HG03442 (cell line): Measurements from ENCODE around the gene NINL.
"Not testable (repeated sequence)": the region's sequence is repeated elsewhere in the genome, so short reads cannot be mapped to it uniquely, and the experiment has no call there.

Experiments used
- ATAC-seq: cut with Tn5 transposase; IDR thresholded peaks from one replicate; pipeline ENCODE4 v1.9.1; 2021; ENCODE audit warnings: mild to moderate bottlenecking, moderate library complexity; ENCODE audit not compliant: unreplicated experiment

The NINL gene

DNA sequence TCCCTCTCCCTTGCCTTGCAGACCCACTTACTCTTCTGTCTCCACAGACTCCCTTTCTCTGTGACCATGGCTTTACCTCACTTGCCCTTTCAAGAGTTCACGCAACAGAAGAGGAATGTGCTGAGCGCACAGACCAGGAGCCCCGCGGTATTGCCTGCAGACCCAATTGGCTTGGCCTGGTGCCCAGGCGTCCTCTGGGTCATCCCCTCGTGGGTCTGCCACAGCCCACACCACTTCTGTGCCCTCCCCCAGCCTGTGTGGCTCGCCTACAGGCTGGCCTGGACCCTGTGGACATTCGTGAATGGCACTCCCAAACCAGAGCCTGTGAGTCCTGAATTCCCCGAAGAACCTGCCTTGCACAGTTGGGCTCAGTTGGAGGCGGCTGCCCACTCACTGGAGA, 15.3 kb upstream of the NINL start:
- no peak for ATAC-seq

DNA sequence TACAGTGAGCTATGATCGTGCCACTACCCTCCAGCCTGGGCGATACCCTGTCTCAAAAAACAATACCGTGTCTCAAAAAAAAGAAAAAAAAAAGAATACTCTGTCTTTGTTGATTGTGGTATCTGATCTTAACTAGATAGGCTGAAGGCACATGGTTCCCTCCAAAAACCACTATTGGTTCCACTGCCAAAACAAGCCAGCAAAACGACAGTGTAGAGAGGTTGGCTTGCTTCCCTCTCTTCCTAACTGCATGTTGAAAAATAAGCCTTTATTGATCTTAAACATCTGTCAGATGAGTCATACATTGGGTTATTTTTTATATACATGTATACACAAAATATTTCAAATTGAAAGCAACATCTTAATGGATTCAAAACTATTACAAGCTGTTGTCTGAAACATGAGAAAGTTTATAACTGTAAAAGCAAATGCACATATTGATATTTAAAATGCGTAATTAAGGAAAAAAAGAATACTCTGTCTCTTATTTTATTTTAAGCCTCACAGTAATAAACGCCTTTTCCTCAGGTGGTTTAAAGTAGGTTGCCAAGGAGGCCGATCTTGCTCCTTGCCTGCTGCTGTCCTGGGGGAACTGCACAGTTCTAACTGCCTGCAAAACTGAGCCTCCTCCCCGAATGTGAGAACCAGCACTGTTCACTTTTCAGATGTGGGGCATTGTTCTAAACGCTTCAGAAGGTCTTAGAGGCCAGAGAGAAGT, 7.0 kb upstream of the NINL start:
- ATAC-seq, result no peak

DNA sequence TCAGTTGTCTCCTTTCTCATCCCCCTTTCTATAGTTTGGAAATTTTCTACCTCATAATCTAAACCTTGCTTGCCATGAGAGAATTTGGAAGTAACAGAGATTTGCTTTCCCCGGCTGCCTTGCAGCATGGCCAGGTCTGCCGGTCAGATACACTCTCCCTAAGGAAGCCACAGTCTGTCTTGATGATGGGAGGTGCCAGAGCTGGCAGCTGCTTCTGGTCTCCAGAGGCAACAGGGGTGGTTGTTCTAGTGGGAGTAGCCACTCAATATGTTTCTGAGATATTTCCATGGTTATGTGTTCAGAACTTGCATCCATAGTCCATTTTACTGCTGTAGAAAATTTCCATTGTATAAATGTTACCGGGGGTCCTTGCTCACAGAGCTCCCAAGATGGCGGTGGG, 5.4 kb upstream of the NINL start:
- not testable (repeated sequence) for ATAC-seq

DNA sequence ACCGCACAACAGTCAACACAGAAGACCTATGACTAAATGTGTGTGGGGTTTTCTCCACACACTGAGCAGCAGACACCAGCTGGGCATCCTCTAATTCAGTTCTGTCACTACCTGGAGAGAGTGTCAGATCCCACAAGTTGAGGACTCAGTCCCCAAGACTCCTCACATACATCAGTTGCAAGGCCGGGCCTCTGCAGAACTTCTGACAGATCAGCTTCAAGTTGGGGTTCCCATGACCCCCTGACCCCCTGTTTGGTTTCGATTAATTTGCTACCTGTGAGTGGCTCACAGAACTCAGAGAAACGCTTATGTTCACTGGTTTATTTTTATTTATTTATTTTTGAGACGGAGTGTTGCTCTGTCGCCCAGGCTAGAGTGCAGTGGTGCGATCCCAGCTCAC, 3.2 kb upstream of the NINL start:
- no peak for ATAC-seq

DNA sequence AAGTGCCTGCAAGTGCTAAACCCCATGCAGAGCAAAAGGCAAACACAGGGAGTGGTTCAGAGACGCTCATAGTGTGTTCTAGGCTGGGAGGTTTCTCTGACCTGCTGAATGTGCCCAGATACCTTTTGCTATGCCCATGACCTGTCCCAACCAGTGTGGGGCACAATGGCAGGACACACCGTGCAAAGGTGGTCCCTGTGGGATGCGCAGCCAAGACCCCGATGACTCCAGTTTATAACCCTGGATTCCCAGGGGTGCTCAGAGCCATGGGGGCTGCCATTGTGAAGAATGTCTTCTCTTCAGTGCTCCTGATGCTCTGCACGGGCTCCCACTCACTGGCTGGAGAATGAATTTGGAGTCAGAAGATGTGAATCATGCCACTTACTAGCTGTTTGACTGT, 2.2 kb upstream of the NINL start:
- ATAC-seq, result no peak

DNA sequence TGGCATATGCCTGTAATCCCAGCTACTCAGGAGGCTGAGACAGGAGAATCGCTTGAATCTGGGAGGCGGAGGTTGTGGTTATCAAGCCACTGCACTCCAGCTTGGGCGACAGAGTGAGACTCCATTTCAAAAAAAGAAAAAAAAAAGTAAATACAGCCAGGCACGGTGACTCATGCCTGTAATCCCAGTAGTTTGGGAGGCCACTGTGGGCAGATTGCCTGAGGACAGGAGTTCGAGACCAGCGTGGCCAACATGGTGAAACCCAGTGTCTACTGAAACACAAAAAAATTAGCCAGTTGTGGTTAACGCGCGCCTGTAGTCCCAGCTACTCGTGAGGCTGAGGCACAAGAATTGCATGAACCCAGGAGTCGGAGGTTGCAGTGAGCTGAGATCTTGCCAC, 1.5 kb upstream of the NINL start:
- no peak for ATAC-seq

DNA sequence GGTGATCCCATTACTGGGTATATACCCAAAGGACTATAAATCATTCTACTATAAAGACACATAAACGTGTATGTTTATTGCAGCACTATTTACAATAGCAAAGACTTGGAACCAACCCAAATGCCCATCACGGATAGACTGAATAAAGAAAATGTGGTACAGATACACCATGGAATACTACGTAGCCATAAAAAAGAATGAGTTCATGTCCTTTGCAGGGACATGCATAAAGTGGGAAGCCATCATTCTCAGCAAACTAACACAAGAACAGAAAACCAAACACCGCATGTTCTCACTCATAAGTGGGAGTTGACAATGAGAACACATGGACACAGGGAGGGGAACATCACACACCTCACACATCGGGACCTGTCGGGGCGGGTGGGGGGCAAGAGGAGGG, 1.7 kb downstream of the NINL start:
- ATAC-seq, result not testable (repeated sequence)

DNA sequence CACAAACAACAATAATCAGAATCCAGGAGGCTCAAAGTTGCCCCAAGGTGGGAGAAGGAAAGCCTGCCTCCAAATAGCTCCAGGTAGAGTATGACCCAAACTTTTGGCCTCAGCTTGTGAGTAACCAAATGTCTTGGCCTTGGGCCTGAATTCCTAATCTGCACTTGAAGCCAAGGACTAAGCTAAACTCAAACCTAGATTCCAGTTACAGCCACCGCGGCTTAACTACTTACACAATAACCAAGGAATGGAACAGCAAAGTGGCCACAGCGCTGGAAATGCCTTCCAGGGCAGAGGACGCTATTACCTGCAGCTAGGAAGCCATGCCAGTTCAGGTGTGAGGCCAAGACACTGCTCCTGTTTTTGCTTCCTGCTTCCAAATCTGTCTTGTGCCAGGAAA, 4.6 kb downstream of the NINL start:
- ATAC-seq, result no peak

DNA sequence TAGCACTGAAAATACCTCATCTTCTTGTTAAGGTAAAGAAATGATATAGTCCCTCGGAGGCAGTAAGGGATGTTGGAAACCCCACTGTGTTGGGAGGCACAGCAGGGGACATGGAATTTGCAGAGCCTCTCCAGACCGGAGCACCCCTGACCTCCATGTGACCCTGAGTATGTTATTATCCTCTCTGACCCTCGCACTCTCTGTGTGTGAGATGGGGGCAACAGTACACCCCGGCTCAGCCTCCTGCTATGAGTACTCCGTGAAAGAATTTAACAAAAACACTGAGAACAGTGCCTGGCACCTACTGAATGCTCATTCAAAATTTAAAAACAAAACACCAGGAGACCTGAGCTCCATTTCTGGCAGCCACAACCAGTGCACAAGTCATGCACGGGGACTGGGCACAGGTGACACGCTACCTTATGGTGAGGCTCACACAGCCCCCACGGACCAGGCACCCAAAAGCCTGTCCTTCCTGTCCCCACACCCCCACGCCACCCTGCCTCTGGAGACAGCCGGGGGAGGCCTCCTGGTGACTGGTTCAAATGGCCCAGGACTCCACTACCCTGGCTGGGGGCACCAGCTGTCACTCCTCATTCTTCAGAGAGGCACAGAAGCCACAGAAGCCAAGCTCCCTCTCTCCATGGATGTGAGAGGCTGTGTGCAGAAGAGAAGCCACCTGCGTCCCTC, 6.1 kb downstream of the NINL start:
- no peak for ATAC-seq

DNA sequence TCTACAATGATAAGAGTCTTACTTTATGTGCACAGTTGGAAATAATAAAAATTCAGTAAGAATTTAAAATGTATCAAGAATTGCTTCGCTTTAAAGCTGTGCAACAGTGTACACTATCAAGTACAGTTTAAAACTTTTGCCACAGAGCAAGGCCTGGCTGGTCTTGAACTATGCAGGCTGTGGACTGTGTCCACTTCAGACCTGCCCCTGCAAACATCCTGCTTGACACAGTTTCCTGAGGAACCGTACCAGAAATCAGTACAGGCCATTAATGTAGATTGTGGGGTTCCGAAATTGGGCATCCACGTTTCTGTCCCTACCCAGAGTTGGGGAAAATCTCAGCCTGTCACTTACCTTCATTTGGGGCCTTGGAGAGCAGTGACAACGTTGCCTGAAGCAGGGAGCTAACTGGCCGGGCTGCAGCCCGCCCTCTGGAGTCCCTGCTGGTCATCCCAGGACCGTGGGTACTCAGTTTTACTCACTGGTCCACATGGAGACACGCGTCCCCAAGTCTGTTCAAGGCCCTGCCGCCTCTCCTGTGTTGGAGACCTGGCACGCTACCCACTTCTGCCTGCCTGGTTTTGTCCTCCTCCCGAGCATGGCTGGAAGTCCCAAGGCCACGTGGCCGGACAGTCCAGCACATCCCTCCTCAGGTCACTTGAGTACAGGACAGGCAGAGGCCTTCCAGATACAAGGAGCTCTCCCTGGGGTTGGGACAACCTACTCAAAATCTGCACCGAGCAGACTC, 8.4 kb downstream of the NINL start:
- ATAC-seq, result no peak

DNA sequence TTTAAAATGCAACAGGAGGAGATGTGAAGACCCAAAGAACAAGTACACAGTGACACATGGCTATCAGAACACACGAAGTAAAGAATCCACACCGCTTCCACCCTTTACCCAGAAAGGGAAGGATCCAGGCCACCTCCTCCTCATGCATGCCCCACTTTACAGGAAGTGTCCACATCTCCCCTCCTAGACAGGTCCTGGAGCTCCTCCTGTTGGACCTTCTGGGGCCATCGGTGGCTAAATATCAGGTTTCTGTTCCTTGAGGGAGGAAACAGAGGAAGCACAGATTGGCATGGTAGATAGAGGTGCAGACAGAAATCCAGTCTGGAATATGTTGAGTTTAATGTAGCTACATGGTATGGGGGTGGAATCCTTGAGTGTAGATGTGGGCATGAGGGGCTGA, 10.9 kb downstream of the NINL start:
- ATAC-seq, result no peak

DNA sequence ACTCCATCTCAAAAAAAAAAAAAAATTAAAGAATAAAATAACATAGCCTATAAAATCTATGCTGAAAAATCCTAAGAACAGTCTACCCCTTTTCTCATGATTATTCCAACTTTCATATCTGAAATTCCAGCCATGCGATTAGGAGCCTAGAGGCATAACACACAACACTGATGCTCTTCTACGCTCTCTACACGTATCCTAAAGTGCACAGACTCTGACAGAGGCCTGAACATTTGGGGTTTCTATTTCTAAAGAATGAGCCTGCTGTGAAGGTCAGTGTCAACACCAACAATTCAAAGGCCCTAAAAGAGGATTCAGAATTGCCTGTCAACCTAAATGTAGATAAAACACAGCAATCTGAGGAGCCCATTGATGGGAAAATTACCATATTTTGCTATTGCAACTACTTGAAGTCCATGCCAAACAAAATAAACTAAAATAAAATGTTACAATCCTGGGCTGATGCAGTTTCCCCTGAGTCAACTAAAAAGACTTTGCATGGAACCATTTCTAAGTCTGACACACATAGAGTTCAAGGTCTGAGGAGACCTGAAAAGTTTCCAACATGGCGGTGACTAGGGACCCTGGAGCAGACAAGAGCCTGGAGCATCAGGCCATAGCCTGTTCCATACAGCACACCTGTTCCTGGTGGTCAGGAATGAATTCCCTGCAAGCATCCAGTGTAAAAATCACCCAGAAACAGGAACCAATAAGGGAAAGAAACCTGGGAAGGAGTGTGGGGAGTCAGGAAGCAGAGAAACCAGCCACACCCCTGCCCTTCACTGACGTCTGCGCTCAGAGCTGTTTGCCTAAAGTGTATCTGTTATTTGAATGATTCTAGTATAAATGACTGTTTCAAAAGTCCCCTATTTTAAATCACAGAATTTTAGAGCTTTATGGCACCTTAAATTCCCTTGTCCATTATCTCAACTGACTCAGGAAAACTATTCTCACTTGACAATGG, 11.8 kb downstream of the NINL start:
- ATAC-seq, result no peak

DNA sequence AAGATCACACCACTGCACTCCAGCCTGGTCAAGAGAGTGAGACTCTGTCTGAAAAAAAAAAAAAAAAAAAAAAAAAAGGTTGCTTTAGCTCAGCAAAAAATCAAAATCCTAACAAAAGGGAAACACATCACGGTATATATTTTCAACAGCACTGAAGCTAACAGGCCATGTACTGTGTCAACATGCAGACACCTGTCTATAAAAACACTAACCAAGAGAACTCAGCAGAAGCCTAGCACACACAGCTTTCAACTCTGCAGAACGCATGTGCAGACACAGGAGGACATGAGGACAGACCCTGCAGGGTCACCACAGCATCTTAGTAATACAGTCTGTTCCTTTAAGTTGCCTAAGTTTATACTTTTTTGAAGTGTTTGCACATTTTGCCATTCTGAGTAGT, 13.5 kb downstream of the NINL start:
- ATAC-seq, result no peak

DNA sequence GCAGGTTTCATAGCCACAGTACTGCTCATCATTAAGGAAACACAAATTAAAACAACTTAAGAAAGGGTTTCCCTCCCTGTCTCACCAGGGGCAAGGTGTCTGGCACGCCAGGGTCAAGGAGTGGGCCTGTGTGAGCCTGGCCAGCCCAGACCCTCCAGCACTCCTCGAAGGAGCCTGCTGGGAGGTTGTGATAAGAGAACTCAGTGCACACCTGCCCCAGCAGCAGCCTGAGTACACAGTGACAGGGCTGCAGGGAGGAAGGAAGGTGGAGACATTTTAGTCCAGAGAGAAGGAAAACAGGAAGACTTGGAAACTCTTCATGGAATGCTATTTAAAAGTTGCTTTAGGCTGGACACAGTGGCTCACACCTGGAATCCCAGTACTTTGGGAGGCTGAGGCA, 14.1 kb downstream of the NINL start:
- ATAC-seq, result no peak

DNA sequence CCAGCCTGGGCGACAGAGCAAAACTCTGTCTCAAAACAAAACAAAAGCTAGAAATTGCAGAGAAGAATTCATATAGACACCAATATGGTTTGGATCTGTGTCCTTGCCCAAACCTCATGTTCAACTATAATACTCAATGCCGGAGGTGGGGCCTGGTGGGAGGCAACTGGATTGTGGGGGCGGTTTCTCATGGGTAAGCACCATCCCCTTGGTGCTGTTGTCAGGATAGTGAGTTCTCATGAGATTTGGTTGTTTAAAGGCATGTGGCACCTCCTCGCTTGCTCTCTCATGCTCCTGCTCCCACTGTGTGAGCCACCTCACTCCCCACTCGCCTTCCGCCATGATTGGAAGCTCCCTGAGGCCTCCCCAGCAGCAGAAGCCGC, 15.2 kb downstream of the NINL start:
- no peak for ATAC-seq

DNA sequence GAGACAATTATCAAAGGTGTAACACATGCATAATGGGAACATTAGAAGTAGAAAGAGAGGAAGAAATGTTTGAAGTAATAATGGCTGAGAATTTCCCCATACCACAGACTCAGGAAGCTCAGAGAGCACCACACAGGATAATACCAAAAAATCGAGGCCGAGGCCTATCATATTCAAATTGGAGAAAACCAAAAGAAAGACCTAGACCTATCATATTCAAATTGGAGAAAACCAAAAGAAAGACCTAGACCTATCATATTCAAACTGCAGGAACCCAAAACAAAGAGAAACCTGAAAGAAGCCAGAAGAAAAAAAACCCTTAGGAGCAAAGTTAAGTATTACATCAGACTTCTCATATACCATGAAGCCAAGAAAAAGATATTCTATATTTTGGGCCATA, 18.0 kb downstream of the NINL start:
- ATAC-seq, result no peak

DNA sequence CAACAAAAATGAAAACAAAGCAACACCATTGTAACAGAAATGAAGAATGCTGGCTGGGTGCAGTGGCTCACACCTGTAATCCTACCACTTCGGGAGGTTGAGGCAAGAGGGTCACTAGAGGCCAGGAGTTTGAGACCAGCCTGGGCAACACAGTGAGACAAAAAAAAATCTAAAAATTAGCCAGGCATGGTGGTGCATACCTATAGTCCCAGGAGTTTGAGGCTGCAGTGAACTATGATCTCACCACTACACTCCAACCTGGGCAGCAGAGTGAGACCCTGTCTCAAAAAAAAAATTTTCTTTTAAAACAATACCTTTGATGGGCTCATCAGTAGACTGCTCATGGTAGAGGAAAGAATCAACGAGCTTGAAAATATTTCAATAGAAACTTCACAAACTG, 18.5 kb downstream of the NINL start:
- ATAC-seq, result no peak

DNA sequence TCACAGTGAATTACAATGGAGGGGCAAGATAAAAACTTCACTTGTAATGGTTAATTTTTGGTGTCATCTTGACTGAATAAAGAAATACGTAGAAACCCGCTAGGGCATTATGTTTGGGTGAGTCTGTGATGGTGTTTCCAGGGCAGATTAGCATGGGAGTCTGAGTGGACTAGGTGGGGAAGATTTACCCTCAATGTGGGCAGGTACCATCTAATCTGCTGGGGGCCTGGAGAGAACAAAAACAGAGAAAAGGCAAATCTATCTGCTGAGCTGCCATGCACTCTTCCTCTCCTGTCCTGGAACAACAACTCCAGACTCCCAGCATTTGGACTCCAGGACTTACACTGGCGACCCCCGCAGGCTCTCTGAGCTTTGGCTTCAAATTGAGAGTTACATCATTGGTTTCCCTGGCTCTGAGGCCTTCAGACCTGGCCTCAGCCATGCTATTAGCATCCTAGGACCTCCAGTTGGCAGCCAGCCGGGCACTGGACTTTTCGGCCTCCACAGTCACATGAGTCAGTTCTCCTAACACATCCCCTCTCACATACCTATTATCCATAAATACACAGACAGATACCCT, 19.7 kb downstream of the NINL start:
- no peak for ATAC-seq

DNA sequence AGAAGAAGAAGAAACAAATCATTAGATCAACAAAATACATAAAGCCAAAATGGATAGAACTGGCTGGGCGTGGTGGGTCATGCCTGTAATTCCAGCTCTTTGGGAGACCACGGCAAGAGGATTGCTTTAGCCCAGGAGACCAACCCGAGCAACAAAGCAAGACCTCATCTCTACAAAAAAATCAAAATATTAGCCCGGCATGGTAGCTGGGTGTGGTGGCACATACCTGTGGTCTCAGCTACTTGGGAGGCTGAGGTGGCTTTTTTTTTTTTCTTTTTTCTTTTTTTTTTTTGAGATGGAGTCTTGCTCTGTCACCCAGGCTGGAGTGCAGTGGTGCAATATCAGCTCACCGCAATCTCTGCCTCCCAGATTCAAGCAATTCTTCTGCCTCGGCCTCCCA, 21.5 kb downstream of the NINL start:
- no peak for ATAC-seq

DNA sequence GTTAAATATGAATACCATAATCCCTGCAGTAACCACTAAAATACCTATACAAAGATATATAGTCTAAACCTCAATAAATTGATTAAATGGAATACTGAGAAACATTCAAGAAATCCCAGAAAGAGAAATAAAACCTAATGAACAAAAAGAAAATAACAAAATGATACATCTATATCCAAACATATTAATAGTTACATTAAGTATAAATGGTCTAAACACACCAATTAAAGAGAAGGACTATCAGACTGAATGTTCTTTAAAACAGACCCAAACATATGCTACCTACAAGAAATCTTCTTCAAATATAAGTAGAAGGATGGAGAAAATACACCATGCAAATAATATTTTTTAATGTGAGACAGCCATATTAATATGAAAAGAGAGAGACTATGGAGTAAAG, 22.0 kb downstream of the NINL start:
- no peak for ATAC-seq

DNA sequence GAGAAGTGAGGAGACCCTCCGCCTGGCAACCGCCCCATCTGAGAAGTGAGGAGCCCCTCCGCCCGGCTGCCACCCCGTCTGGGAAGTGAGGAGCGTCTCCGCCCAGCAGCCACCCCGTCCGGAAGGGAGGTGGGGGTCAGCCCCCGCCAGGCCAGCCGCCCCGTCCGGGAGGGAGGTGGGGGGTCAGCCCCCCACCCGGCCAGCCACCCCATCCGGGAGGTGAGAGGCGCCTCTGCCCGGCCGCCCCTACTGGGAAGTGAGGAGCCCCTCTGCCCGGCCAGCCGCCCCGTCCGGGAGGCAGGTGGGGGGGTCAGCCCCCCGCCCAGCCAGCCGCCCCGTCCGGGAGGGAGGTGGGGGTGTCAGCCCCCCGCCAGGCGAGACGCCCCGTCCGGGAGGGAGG, 23.6 kb downstream of the NINL start:
- ATAC-seq, result not testable (repeated sequence)
